HFFc6 (cell line): Measurements from ENCODE around the gene NPAS3. TPM values are rescaled to one million over a fixed set of nuclear protein-coding genes. Genes with fewer than 3 reads are reported as not detected.
A peak's percentile ranks its signal among the peaks of the same experiment; 100 is the strongest.

ENCODE experiments used
- DNase-seq: peaks from one replicate; pipeline ENCODE4 v3.0.0-alpha.2; 2018
- H3K27ac Mint-ChIP-seq: 2 replicates; pipeline ENCODE4 v1.8.0; 2020; ENCODE audit warnings: mild to moderate bottlenecking, mixed read lengths
- H3K27me3 Mint-ChIP-seq: 2 replicates; pipeline ENCODE4 v1.8.0; 2021; ENCODE audit warnings: mild to moderate bottlenecking, moderate library complexity, mixed read lengths; ENCODE audit not compliant: insufficient read depth
- H3K36me3 Mint-ChIP-seq: 2 replicates; pipeline ENCODE4 v1.8.0; 2021; ENCODE audit warnings: low read depth, mixed read lengths
- H3K4me1 Mint-ChIP-seq: 2 replicates; pipeline ENCODE4 v1.8.0; 2020; ENCODE audit warnings: low read depth, mixed read lengths
- H3K4me3 Mint-ChIP-seq: 2 replicates; pipeline ENCODE4 v1.8.0; 2020; ENCODE audit warnings: mild to moderate bottlenecking, moderate library complexity, mixed read lengths
- H3K9me3 Mint-ChIP-seq: 2 replicates; pipeline ENCODE4 v1.8.0; 2020; ENCODE audit warnings: mild to moderate bottlenecking, mixed read lengths
- total RNA-seq, 6 experiments: library from RNA; stranded (reverse); fragmentation: NEBNext Ultra II Directional; extraction: Animal tissue kit (Norgen Biotek cat#: 25700); gene quantifications; 2 replicates in 1 of 6; 3 replicates in 5 of 6; pipeline ENCODE4 v1.2.3, GENCODE V29; 2021
- TF ChIP-seq, protein P1 (sequence below): fragments of 200-600 bp; sonication (generic); IDR thresholded peaks from 2 replicates; pipeline ENCODE4 v1.5.0; 2021; ENCODE audit warnings: antibody characterized with exemption, mild to moderate bottlenecking

The NPAS3 gene
- total RNA-seq, 6 experiments from 2014 or later: not detected

DNA sequence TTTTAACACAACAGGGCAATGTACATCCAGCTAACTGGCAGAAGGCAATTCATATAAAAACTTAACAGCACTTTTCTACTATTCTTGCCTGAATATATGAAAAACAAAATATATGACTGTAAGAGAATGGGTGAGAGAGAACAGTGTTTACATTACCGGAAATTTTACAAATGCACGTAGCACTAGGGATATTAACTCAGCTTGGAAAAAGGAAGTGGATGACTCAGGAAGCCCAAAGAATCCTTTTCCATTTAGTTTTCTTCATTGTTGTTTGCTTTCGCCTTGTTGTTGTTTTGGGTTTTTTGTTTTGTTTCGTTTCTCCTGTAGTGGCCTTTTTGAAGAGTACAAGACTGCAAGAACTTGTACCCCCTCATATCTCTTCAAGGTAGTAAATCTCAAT lies 716.7 kb downstream of the NPAS3 start:
- DNase-seq: no peak
- Mint-ChIP-seq H3K27ac (no peak overlapping the region), H3K4me1 (peaks cover 11% of the 10 kb centered on the region; the same call in 1 of the 2 replicates), H3K9me3 (peaks cover 3% of the 10 kb centered on the region; the same call in 1 of the 2 replicates), H3K36me3 (no peaks in the 10 kb centered on the region), H3K4me3 (no peak overlapping the region), H3K27me3 (no peaks in the 10 kb centered on the region)
- TF ChIP-seq, protein P1, sequence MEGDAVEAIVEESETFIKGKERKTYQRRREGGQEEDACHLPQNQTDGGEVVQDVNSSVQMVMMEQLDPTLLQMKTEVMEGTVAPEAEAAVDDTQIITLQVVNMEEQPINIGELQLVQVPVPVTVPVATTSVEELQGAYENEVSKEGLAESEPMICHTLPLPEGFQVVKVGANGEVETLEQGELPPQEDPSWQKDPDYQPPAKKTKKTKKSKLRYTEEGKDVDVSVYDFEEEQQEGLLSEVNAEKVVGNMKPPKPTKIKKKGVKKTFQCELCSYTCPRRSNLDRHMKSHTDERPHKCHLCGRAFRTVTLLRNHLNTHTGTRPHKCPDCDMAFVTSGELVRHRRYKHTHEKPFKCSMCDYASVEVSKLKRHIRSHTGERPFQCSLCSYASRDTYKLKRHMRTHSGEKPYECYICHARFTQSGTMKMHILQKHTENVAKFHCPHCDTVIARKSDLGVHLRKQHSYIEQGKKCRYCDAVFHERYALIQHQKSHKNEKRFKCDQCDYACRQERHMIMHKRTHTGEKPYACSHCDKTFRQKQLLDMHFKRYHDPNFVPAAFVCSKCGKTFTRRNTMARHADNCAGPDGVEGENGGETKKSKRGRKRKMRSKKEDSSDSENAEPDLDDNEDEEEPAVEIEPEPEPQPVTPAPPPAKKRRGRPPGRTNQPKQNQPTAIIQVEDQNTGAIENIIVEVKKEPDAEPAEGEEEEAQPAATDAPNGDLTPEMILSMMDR: no peak

DNA sequence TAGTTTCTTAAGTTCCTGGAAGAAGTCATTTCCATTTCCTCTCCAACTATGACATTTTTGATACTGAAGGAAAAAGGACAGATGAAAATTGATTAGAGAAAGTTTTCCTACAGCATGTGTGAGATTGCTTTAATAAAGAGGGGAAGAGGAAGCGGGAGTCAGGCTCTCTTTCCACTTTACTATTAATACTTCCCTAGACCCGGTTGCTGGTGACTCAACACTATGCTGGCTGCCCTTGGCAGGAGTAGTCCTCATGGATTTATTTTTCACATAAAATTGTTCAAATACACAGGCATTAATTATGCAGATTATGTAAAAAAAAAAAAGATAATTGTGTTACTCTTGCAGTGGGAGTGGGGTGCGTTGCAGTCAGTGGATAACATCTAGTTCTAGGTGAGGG lies 718.8 kb downstream of the NPAS3 start:
- no peak overlapping the region for H3K4me3 Mint-ChIP-seq
- peaks cover 15% of the 10 kb centered on the region for H3K9me3 Mint-ChIP-seq
- TF ChIP-seq, protein P1: no peak
- peaks cover 11% of the 10 kb centered on the region; the same call in 1 of the 2 replicates for H3K4me1 Mint-ChIP-seq
- H3K27me3 Mint-ChIP-seq: peaks cover 2% of the 10 kb centered on the region; the same call in 1 of the 2 replicates
- no peaks in the 10 kb centered on the region for H3K36me3 Mint-ChIP-seq
- peak; percentile 30 for DNase-seq
- H3K27ac Mint-ChIP-seq: no peak overlapping the region

DNA sequence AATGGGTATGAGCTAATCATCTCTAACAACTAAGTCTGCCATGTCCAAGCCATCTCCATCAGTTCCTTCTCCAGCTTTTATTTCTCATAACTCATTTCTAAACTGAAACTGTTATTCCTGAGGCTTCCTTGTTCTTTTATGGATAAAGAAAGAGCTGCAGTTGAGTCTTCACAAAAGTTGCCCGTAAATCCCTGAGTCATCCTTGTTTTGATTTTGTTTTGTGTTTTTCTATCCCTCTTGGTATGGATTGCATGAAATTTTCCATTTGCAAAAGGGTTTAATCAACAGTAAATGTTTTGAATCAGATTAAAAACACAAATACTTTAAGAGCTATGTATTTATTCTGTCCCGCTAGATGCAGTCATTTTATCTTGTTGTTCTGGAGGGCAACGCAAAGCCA lies 721.6 kb downstream of the NPAS3 start:
- peaks cover 36% of the 10 kb centered on the region for H3K9me3 Mint-ChIP-seq
- DNase-seq: no peak
- H3K27ac Mint-ChIP-seq: no peak overlapping the region
- H3K27me3 Mint-ChIP-seq: peaks cover 6% of the 10 kb centered on the region; the same call in 1 of the 2 replicates
- H3K4me3 Mint-ChIP-seq: no peak overlapping the region
- peaks cover 12% of the 10 kb centered on the region; the same call in 1 of the 2 replicates for H3K36me3 Mint-ChIP-seq
- H3K4me1 Mint-ChIP-seq: peaks cover 8% of the 10 kb centered on the region; the same call in 1 of the 2 replicates
- TF ChIP-seq, protein P1: no peak

DNA sequence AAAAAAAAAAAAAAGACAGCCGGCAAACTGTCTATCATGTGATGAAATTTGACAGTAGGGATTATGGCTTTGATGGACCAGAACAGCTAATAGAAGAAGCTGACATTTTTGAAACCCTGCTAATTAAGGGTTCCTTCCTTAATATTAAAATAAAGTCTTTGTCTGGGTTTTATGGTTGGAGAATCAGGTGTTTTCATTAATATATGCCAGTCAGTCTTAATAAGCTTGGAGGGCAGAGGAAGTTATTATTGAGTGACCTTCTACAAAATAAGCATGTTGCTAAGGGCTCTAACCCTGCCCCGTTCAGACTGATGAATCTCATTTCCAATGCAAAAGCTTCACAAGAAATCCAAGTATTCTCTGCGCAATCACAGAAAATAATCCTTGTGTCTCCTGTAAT lies 722.4 kb downstream of the NPAS3 start:
- Mint-ChIP-seq H3K27ac (no peak overlapping the region), H3K4me3 (no peak overlapping the region), H3K27me3 (peaks cover 6% of the 10 kb centered on the region; the same call in 1 of the 2 replicates), H3K9me3 (peaks cover 36% of the 10 kb centered on the region), H3K4me1 (no peaks in the 10 kb centered on the region; the same call in 1 of the 2 replicates), H3K36me3 (peaks cover 12% of the 10 kb centered on the region; the same call in 1 of the 2 replicates)
- TF ChIP-seq, protein P1: no peak
- DNase-seq: no peak

DNA sequence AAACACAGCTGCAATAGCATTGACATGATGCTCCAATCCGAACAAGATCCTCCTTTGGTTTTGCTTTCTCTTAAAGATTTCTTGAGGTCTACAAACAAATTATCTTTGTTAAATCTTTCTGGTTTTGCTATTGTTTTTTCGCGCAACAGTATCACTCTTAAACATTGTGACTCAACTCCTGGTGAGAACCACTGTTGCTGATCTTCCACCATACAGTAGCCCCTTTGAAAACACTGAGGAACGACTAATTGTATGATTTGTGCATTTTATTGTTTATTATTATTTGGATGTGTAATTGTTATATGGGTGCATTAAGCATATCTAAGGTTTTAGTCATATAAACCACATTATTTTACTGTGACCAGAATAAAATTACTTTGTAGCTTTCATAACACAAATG lies 729.4 kb downstream of the NPAS3 start:
- peaks cover 18% of the 10 kb centered on the region; the same call in 1 of the 2 replicates for H3K4me1 Mint-ChIP-seq
- H3K27ac Mint-ChIP-seq: no peak overlapping the region
- TF ChIP-seq, protein P1: no peak
- peak; percentile 58 for DNase-seq
- H3K27me3 Mint-ChIP-seq: peaks cover 4% of the 10 kb centered on the region
- peaks cover 15% of the 10 kb centered on the region for H3K9me3 Mint-ChIP-seq
- H3K36me3 Mint-ChIP-seq: peaks cover 12% of the 10 kb centered on the region; the same call in 1 of the 2 replicates
- no peak overlapping the region for H3K4me3 Mint-ChIP-seq
